GM23248 (cell line): ENCODE results near the gene TFEB. TPM values are rescaled to one million over a fixed set of nuclear protein-coding genes. Genes with fewer than 3 reads are reported as not detected.

Experiments
- DNase-seq: peaks from one replicate; pipeline ENCODE4 v3.0.0-alpha.2; 2015
- H2AFZ ChIP-seq: fragments of 200-600 bp; sonication (generic); 2 replicates; pipeline ENCODE4 v1.6.1; 2016; ENCODE audit warnings: antibody characterized with exemption
- H3F3A ChIP-seq: fragments of 200-600 bp; sonication (generic); 2 replicates; pipeline ENCODE4 v1.6.1; 2016; ENCODE audit warnings: mild to moderate bottlenecking, antibody characterized with exemption, mixed run types; ENCODE audit not compliant: insufficient read depth
- H3K27ac ChIP-seq: fragments of 200-600 bp; sonication (generic); 2 replicates; pipeline ENCODE4 v1.5.1; 2016; ENCODE audit warnings: mild to moderate bottlenecking
- H3K27me3 ChIP-seq: fragments of 200-600 bp; sonication (generic); replicated peaks from 2 replicates; pipeline ENCODE4 v1.6.1; 2016; ENCODE audit warnings: mild to moderate bottlenecking; ENCODE audit not compliant: insufficient read depth
- H3K36me3 ChIP-seq: fragments of 200-600 bp; sonication (generic); 2 replicates; pipeline ENCODE4 v1.6.1; 2016; ENCODE audit warnings: low read depth, mild to moderate bottlenecking
- H3K4me1 ChIP-seq: fragments of 200-600 bp; sonication (generic); 2 replicates; pipeline ENCODE4 v1.6.1; 2016; ENCODE audit warnings: mild to moderate bottlenecking; ENCODE audit not compliant: insufficient read depth
- H3K4me2 ChIP-seq: fragments of 200-600 bp; sonication (generic); one replicate; pipeline ENCODE4 v1.6.1; 2016; ENCODE audit warnings: mild to moderate bottlenecking; ENCODE audit not compliant: unreplicated experiment
- H3K4me3 ChIP-seq: fragments of 200-600 bp; sonication (generic); 2 replicates; pipeline ENCODE4 v1.5.1; 2016; ENCODE audit warnings: mild to moderate bottlenecking
- H3K79me2 ChIP-seq: fragments of 200-600 bp; sonication (generic); 2 replicates; pipeline ENCODE4 v1.6.1; 2016; ENCODE audit warnings: mild to moderate bottlenecking; ENCODE audit not compliant: insufficient read depth
- H3K9ac ChIP-seq: fragments of 200-600 bp; sonication (generic); 2 replicates; pipeline ENCODE4 v1.6.1; 2016; ENCODE audit warnings: mild to moderate bottlenecking
- H3K9me2 ChIP-seq: fragments of 200-600 bp; sonication (generic); 2 replicates; pipeline ENCODE4 v1.6.1; 2016; ENCODE audit warnings: mixed run types, mild to moderate bottlenecking, moderate library complexity; ENCODE audit not compliant: insufficient read depth
- H3K9me3 ChIP-seq: fragments of 200-600 bp; sonication (generic); one replicate; pipeline ENCODE4 v1.6.1; 2017; ENCODE audit warnings: low read depth
- H4K20me1 ChIP-seq: fragments of 200-600 bp; sonication (generic); 2 replicates; pipeline ENCODE4 v1.6.0; 2016; ENCODE audit not compliant: insufficient read depth
- EZH2 ChIP-seq: fragments of 200-600 bp; sonication (generic); IDR thresholded peaks from 2 replicates; pipeline ENCODE4 v1.6.1; 2018; ENCODE audit warnings: antibody characterized with exemption, mild to moderate bottlenecking; ENCODE audit not compliant: insufficient read depth, poor library complexity, severe bottlenecking
- EZH2phosphoT487 ChIP-seq: fragments of 200-600 bp; sonication (generic); IDR thresholded peaks from 2 replicates; pipeline ENCODE4 v1.6.1; 2018; ENCODE audit warnings: antibody characterized with exemption, moderate library complexity, mild to moderate bottlenecking, low read depth; ENCODE audit not compliant: insufficient read depth
- WGBS, 2 experiments: methylation state at CpG; one replicate each; pipeline ENCODE4 v1.1.6; 2015 to 2017; ENCODE audit warnings: low lambda C conversion rate in 2 of 2, low coverage in 1 of 2; ENCODE audit errors: missing lambda C conversion rate in 2 of 2; 5-methylcytosine and 5-hydroxymethylcytosine counted together
- in situ Hi-C: fragments of 300-500 bp; cut with MboI; formaldehyde crosslinking; loops from 2 replicates; pipeline ENCODE4 v1.15.0; 2020
- polyA plus RNA-seq: library from polyadenylated mRNA; unstranded; fragments of >200 nt; fragmentation: Nextera tagmentation; extraction: Ambion mirVana; gene quantifications from 2 replicates; pipeline ENCODE4 v1.2.1, GENCODE V29; 2016
- total RNA-seq: library from RNA; depleted of rRNA; stranded (reverse); fragments of >200 nt; shearing (Covaris generic); gene quantifications from 2 replicates; pipeline ENCODE4 v1.2.3, GENCODE V29; 2014

Gene TFEB
- total and polyA plus RNA-seq, 2 experiments from 2014 or later = 5.5 to 5.7 TPM

- no peaks in the 10 kb centered on the region for H3K9me3 ChIP-seq
- no peak overlapping the region for H3K27ac ChIP-seq
- H3K36me3 ChIP-seq = no peaks in the 10 kb centered on the region
- no peak for DNase-seq
- no peak overlapping the region for H3K4me2 ChIP-seq
- no peak overlapping the region for H2AFZ ChIP-seq
- no peaks in the 10 kb centered on the region for H4K20me1 ChIP-seq
- in situ Hi-C loops = no loop called here
- no peaks in the 10 kb centered on the region for H3K4me1 ChIP-seq
- TF ChIP-seq EZH2phosphoT487 = no peak
- no peak for TF ChIP-seq EZH2
- H3K9ac ChIP-seq = no peak overlapping the region
- WGBS, 2 experiments = 73% methylated on average over 14 of the region's 14 CpGs
- H3K9me2 ChIP-seq = no peaks in the 10 kb centered on the region
- no peaks in the 10 kb centered on the region for H3F3A ChIP-seq
- peaks cover 18% of the 10 kb centered on the region for H3K27me3 ChIP-seq
- no peak overlapping the region for H3K4me3 ChIP-seq
- H3K79me2 ChIP-seq = no peaks in the 10 kb centered on the region
Observed at GRCh38 chr6:41646026-41646795, 89.2 kb downstream of the TFEB start.

- peaks cover 28% of the 10 kb centered on the region for H3K27me3 ChIP-seq
- H3K4me2 ChIP-seq = no peak overlapping the region
- 74 to 75% methylated on average over 12 of the region's 12 CpGs for WGBS, 2 experiments
- in situ Hi-C loops = no loop called here
- H3K27ac ChIP-seq = no peak overlapping the region
- no peaks in the 10 kb centered on the region for H3K9me3 ChIP-seq
- H3F3A ChIP-seq = no peaks in the 10 kb centered on the region
- DNase-seq = no peak
- no peaks in the 10 kb centered on the region for H4K20me1 ChIP-seq
- no peaks in the 10 kb centered on the region for H3K36me3 ChIP-seq
- H2AFZ ChIP-seq = no peak overlapping the region
- H3K4me3 ChIP-seq = no peak overlapping the region
- H3K9ac ChIP-seq = no peak overlapping the region
- H3K4me1 ChIP-seq = no peaks in the 10 kb centered on the region
- H3K9me2 ChIP-seq = no peaks in the 10 kb centered on the region
- H3K79me2 ChIP-seq = no peaks in the 10 kb centered on the region
- TF ChIP-seq EZH2 (no peak), EZH2phosphoT487 (no peak)
Observed at GRCh38 chr6:41645007-41645618, 90.3 kb downstream of the TFEB start.

- H3K9ac ChIP-seq = no peak overlapping the region
- no peaks in the 10 kb centered on the region for H3K9me3 ChIP-seq
- H3K79me2 ChIP-seq = no peaks in the 10 kb centered on the region
- H3K4me3 ChIP-seq = no peak overlapping the region
- H3K4me1 ChIP-seq = no peaks in the 10 kb centered on the region
- no peaks in the 10 kb centered on the region for H4K20me1 ChIP-seq
- H3K4me2 ChIP-seq = no peak overlapping the region
- no peak for DNase-seq
- WGBS, 2 experiments = 53 to 55% methylated on average over 4 of the region's 4 CpGs
- TF ChIP-seq EZH2 (no peak), EZH2phosphoT487 (no peak)
- H2AFZ ChIP-seq = no peak overlapping the region
- no peaks in the 10 kb centered on the region for H3F3A ChIP-seq
- H3K27me3 ChIP-seq = peaks cover 35% of the 10 kb centered on the region
- no peak overlapping the region for H3K27ac ChIP-seq
- in situ Hi-C loops = no loop called here
- H3K36me3 ChIP-seq = no peaks in the 10 kb centered on the region
- no peaks in the 10 kb centered on the region for H3K9me2 ChIP-seq
Observed at GRCh38 chr6:41644297-41644879, 91.0 kb downstream of the TFEB start.

GRCh38 chr6:41643899-41644269 lies 91.5 kb downstream of the TFEB start:
- in situ Hi-C loops = no loop called here
- no peaks in the 10 kb centered on the region for H4K20me1 ChIP-seq
- H3K27ac ChIP-seq = no peak overlapping the region
- peaks cover 40% of the 10 kb centered on the region for H3K27me3 ChIP-seq
- no peak overlapping the region for H3K4me3 ChIP-seq
- H3K9ac ChIP-seq = no peak overlapping the region
- no peak for DNase-seq
- H3K36me3 ChIP-seq = no peaks in the 10 kb centered on the region
- H3K9me3 ChIP-seq = no peaks in the 10 kb centered on the region
- H3K4me1 ChIP-seq = no peaks in the 10 kb centered on the region
- TF ChIP-seq EZH2phosphoT487 (no peak), EZH2 (no peak)
- no peaks in the 10 kb centered on the region for H3F3A ChIP-seq
- H3K9me2 ChIP-seq = no peaks in the 10 kb centered on the region
- H2AFZ ChIP-seq = no peak overlapping the region
- no peaks in the 10 kb centered on the region for H3K79me2 ChIP-seq
- no peak overlapping the region for H3K4me2 ChIP-seq
- 44 to 45% methylated on average over 4 of the region's 4 CpGs for WGBS, 2 experiments
